Measurements from ENCODE around the gene DCHS1. TPM values are rescaled to one million over a fixed set of nuclear protein-coding genes. Genes with fewer than 3 reads are reported as not detected.

The DCHS1 gene
- total and polyA plus RNA-seq, 9 of the 15 experiments (the other 6 are each of a cell fraction or from before 2014, with no cell fraction given), result 0.04 to 0.49 (median 0.14) TPM; not detected in 2

DNA sequence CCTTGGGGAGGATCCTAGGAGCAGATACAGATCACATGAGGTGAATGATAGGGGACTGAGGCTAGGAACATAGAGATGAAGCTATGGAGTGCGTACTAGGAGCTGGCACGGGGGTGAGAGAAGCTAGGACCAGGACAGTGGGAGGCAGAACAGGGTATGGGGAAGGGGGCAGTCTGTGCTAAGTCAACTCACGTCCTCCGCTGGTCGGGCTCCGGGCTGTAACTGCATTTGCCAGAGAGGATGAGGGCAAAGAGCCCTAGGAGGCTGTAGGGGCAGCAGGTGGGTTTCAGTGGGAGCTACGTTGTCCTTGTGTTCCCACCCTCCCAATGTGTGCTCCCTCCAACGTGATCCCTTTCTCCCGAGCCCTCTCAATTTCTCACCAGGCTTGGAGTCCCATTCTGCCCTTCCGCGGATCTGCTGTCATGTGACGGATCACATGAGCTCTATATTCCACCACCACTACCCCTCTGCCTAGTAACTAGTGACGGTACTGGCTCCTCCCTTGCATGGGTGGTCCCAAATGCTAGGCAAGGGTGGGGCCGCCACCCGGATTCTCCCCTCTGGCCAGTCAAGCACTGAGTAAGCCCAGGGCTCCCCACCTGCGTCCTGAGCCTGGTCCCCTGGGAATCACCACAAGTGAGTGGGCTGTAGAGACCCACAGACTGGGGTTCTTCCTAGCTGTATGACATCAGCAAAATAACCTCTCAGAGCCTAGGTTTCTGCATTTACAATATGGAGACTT is 36.4 kb downstream of the DCHS1 start, which contains the start of gene TPP1 (continued):
- TF ChIP-seq CTCF (IDR thresholded peaks at IDR 0.05 in 2 of 3, conservative IDR thresholded peaks at IDR 0.05 in 1 of 3; ENCODE audit: insufficient read depth in 2 of 3, low read depth in 1 of 3, low read length in 3 of 3) (no peak), HMGXB4 (CRISPR knock-in tag; IDR thresholded peaks at IDR 0.05) (no peak), IRF2 (CRISPR knock-in tag; IDR thresholded peaks at IDR 0.05) (no peak), ZNF695 (CRISPR knock-in tag; IDR thresholded peaks at IDR 0.05) (no peak), ZSCAN29 (IDR thresholded peaks at IDR 0.05) (no peak), ZNF175 (CRISPR knock-in tag; IDR thresholded peaks at IDR 0.05; ENCODE audit: low read depth) (no peak), GATAD2B (IDR thresholded peaks at IDR 0.05; ENCODE audit: borderline replicate concordance) (no peak), C11orf30 (IDR thresholded peaks at IDR 0.05; ENCODE audit: low read depth) (peak; percentile 97), TAL1 (IDR thresholded peaks at IDR 0.05) (no peak), EP400 (IDR thresholded peaks at IDR 0.05) (peak; percentile 84), TAF9B (IDR thresholded peaks at IDR 0.05; ENCODE audit: partially characterized antibody) (no peak), CREM (IDR thresholded peaks at IDR 0.05; ENCODE audit: low read depth) (peak; percentile 99), SMC3 (conservative IDR thresholded peaks at IDR 0.05; ENCODE audit: insufficient read depth, low read depth, low read length) (no peak), PTBP1 (IDR thresholded peaks at IDR 0.05; ENCODE audit: low read depth, low read length) (no peak), ZNF184 (CRISPR knock-in tag; IDR thresholded peaks at IDR 0.05) (no peak), POLR2G (IDR thresholded peaks at IDR 0.05; ENCODE audit: low read depth, low read length) (peak; percentile 40; the same call in 1 of the 2 replicates), ARHGAP35 (IDR thresholded peaks at IDR 0.05; ENCODE audit: partially characterized antibody) (no peak), SIRT6 (IDR thresholded peaks at IDR 0.05; ENCODE audit: low read depth, low read length) (no peak), ZSCAN32 (CRISPR knock-in tag; IDR thresholded peaks at IDR 0.05) (no peak), HCFC1 (IDR thresholded peaks at IDR 0.05; ENCODE audit: low read depth, low read length) (peak; percentile 60; the same call in 1 of the 2 replicates), E2F3 (CRISPR knock-in tag; IDR thresholded peaks at IDR 0.05) (no peak), TFAP4 (CRISPR knock-in tag; IDR thresholded peaks at IDR 0.05; ENCODE audit: borderline replicate concordance) (peak; percentile 73; the same call in 1 of the 2 replicates)
- TF ChIP-seq, protein P1, sequence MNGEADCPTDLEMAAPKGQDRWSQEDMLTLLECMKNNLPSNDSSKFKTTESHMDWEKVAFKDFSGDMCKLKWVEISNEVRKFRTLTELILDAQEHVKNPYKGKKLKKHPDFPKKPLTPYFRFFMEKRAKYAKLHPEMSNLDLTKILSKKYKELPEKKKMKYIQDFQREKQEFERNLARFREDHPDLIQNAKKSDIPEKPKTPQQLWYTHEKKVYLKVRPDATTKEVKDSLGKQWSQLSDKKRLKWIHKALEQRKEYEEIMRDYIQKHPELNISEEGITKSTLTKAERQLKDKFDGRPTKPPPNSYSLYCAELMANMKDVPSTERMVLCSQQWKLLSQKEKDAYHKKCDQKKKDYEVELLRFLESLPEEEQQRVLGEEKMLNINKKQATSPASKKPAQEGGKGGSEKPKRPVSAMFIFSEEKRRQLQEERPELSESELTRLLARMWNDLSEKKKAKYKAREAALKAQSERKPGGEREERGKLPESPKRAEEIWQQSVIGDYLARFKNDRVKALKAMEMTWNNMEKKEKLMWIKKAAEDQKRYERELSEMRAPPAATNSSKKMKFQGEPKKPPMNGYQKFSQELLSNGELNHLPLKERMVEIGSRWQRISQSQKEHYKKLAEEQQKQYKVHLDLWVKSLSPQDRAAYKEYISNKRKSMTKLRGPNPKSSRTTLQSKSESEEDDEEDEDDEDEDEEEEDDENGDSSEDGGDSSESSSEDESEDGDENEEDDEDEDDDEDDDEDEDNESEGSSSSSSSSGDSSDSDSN (IDR thresholded peaks at IDR 0.05; ENCODE audit: borderline replicate concordance in 1 of 2, low read depth in 2 of 2, low read length in 2 of 2), result no peak

All from K562 (cell line).